Measurements from ENCODE around the gene DYNC1I1. TPM values are rescaled to one million over a fixed set of nuclear protein-coding genes. Genes with fewer than 3 reads are reported as not detected.

DYNC1I1 gene
- total RNA-seq, 1 experiment from 2014 or later = 3.2 TPM

DNA sequence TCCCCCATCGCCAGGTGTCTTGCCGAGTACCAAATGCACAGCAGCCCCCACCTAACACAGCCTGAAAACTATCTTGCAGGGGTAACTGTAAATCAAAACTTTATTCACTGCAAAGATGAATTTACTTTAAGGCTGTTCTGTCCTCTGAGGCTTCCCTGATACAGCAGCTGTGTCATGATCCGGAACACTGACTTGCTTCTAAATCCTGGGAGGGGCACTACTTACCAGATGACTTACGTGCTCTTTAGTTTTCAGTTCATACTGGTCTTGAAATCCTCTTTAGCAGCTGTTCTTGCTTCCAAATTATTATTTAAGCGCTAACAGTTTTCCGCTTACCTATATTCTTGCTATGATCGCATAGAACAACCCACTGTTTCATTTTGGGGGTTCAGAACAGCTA is 4.9 kb downstream of the DYNC1I1 start:
- DNase-seq = no peak
- Mint-ChIP-seq H3K36me3 (ENCODE audit: insufficient read depth in 1 of 3, low read depth in 3 of 3) (no peaks in the 10 kb centered on the region), H3K4me3 (no peak overlapping the region), H3K4me1 (peaks cover 17 to 23% of the 10 kb centered on the region in 2 experiments), H3K9me3 (peaks cover under 1% of the 10 kb centered on the region in 2 experiments; a peak in 1 of 5 replicates), H3K27me3 (ENCODE audit: low read depth) (peaks cover 32% of the 10 kb centered on the region), H3K27ac (no peak overlapping the region; a peak in 1 of 7 replicates)
- Histone ChIP-seq H4K5ac (ENCODE audit: insufficient read length, low read depth, low read length) (no peak overlapping the region), H3K9ac (ENCODE audit: extremely low read depth, insufficient read length, low read length) (no peak overlapping the region), H3K4ac (ENCODE audit: low read depth, low read length) (no peak overlapping the region), H3T11ph (ENCODE audit: low read length) (no peak overlapping the region), H3K27me3 (ENCODE audit: insufficient read depth, low read length) (peaks cover 4% of the 10 kb centered on the region; the same call in 1 of the 2 replicates), H3K27ac (ENCODE audit: insufficient read length, low read depth, low read length) (no peak overlapping the region), H2BK120ac (ENCODE audit: low read depth, low read length, poor library complexity, severe bottlenecking) (no peak overlapping the region), H3K23ac (ENCODE audit: insufficient read length, low read depth, low read length) (no peak overlapping the region), H3K79me1 (ENCODE audit: insufficient read depth, low read depth, low read length, poor library complexity, severe bottlenecking) (no peaks in the 10 kb centered on the region), H2BK20ac (ENCODE audit: low read depth, low read length, poor library complexity, severe bottlenecking) (no peak overlapping the region), H3K9me3 (ENCODE audit: control insufficient read depth, low read depth, low read length) (no peaks in the 10 kb centered on the region), H2BK12ac (ENCODE audit: insufficient read length, low read depth, low read length) (no peak overlapping the region), H3K4me1 (ENCODE audit: insufficient read depth, low read length) (peaks cover 7% of the 10 kb centered on the region; the same call in 1 of the 2 replicates), H4K8ac (replicated peaks; ENCODE audit: insufficient read length, low read depth, low read length) (no peak overlapping the region), H2AFZ (ENCODE audit: low read length) (no peak overlapping the region), H3K4me2 (ENCODE audit: insufficient read depth, insufficient read length, low read length) (no peak overlapping the region), H3K18ac (ENCODE audit: insufficient read length, low read depth, low read length) (no peak overlapping the region), H2AK5ac (ENCODE audit: insufficient read length, low read length) (no peak overlapping the region), H3K56ac (ENCODE audit: insufficient read length, low read depth, low read length) (no peak overlapping the region), H3K79me2 (ENCODE audit: insufficient read depth, low read length) (no peaks in the 10 kb centered on the region), H4K91ac (ENCODE audit: insufficient read length, low read depth, low read length) (no peak overlapping the region), H3K23me2 (ENCODE audit: insufficient read length, low read depth, low read length, poor library complexity, severe bottlenecking) (peaks cover 9% of the 10 kb centered on the region), H2BK15ac (ENCODE audit: low read depth, low read length) (no peak overlapping the region), H3K14ac (ENCODE audit: insufficient read depth, low read length) (no peak overlapping the region), H2BK5ac (ENCODE audit: insufficient read length, low read length) (no peak overlapping the region), H4K20me1 (ENCODE audit: control insufficient read depth, insufficient read depth, insufficient read length) (no peaks in the 10 kb centered on the region)
- no CpG with 5 or more reads among the region's 7 CpGs for WGBS (ENCODE audit: extremely low coverage, insufficient read length, low lambda C conversion rate)
- TF ChIP-seq, protein P1, sequence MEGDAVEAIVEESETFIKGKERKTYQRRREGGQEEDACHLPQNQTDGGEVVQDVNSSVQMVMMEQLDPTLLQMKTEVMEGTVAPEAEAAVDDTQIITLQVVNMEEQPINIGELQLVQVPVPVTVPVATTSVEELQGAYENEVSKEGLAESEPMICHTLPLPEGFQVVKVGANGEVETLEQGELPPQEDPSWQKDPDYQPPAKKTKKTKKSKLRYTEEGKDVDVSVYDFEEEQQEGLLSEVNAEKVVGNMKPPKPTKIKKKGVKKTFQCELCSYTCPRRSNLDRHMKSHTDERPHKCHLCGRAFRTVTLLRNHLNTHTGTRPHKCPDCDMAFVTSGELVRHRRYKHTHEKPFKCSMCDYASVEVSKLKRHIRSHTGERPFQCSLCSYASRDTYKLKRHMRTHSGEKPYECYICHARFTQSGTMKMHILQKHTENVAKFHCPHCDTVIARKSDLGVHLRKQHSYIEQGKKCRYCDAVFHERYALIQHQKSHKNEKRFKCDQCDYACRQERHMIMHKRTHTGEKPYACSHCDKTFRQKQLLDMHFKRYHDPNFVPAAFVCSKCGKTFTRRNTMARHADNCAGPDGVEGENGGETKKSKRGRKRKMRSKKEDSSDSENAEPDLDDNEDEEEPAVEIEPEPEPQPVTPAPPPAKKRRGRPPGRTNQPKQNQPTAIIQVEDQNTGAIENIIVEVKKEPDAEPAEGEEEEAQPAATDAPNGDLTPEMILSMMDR (conservative IDR thresholded peaks at IDR 0.05) = no peak
